Measurements from ENCODE around the gene RBM7.

RBM7 gene

GRCh38 chr11:114396916-114397315, 3.5 kb upstream of the RBM7 start:
- no peak for DNase-seq (ENCODE audit: low read depth in 2 of 2)

- DNase-seq (ENCODE audit: low read depth in 2 of 2) = no peak
These were observed 3.0 kb upstream of the RBM7 start for GRCh38 chr11:114397349-114397982.

GRCh38 chr11:114398303-114398920, 2.1 kb upstream of the RBM7 start:
- no peak for DNase-seq (ENCODE audit: low read depth in 2 of 2)

GRCh38 chr11:114399490-114400215, 813 bp upstream of the RBM7 start:
- no peak for DNase-seq (ENCODE audit: low read depth in 2 of 2)

- DNase-seq (ENCODE audit: low read depth in 2 of 2) = no peak
These were observed 403 bp downstream of the RBM7 start for GRCh38 chr11:114400915-114401223.

- DNase-seq (ENCODE audit: low read depth in 2 of 2) = no peak
These were observed 845 bp downstream of the RBM7 start for GRCh38 chr11:114401311-114401710.

- DNase-seq (ENCODE audit: low read depth in 2 of 2) = no peak
These were observed 12.5 kb downstream of the RBM7 start for GRCh38 chr11:114412946-114413345.

- DNase-seq (ENCODE audit: low read depth in 2 of 2) = no peak
These were observed 13.5 kb downstream of the RBM7 start for GRCh38 chr11:114413958-114414357.

- DNase-seq (ENCODE audit: low read depth in 2 of 2) = peak in 1 of 2 experiments; percentile 31
These were observed 16.0 kb downstream of the RBM7 start for GRCh38 chr11:114416441-114416961.

- DNase-seq (ENCODE audit: low read depth in 2 of 2) = no peak
These were observed 25.8 kb downstream of the RBM7 start for GRCh38 chr11:114426280-114426679.

- DNase-seq (ENCODE audit: low read depth in 2 of 2) = no peak
These were observed 29.8 kb downstream of the RBM7 start for GRCh38 chr11:114430290-114430689.

GRCh38 chr11:114432893-114433292, 32.4 kb downstream of the RBM7 start:
- DNase-seq (ENCODE audit: low read depth in 2 of 2) = no peak

GRCh38 chr11:114433376-114433775, 32.9 kb downstream of the RBM7 start:
- no peak for DNase-seq (ENCODE audit: low read depth in 2 of 2)

GRCh38 chr11:114438303-114438702, 37.8 kb downstream of the RBM7 start:
- no peak for DNase-seq (ENCODE audit: low read depth in 2 of 2)

- DNase-seq (ENCODE audit: low read depth in 2 of 2) = peak; percentile 88 to 90
These were observed 39.0 kb downstream of the RBM7 start, which contains the start of gene REXO2 for GRCh38 chr11:114439229-114440120. REXO2 (plus strand) TSS chr11:114439467; CDS start chr11:114439529, 62 bp downstream.

GRCh38 chr11:114440121-114440860, 39.8 kb downstream of the RBM7 start:
- no peak for DNase-seq (ENCODE audit: low read depth in 2 of 2)

- DNase-seq (ENCODE audit: low read depth in 2 of 2) = no peak
These were observed 40.7 kb downstream of the RBM7 start for GRCh38 chr11:114440971-114441763.

- no peak for DNase-seq (ENCODE audit: low read depth in 2 of 2)
These were observed 41.5 kb downstream of the RBM7 start for GRCh38 chr11:114441921-114442320.

- no peak for DNase-seq (ENCODE audit: low read depth in 2 of 2)
These were observed 42.1 kb downstream of the RBM7 start for GRCh38 chr11:114442536-114442935.

- no peak for DNase-seq (ENCODE audit: low read depth in 2 of 2)
These were observed 47.0 kb downstream of the RBM7 start for GRCh38 chr11:114447444-114447843.

All from fibroblast of skin of left quadriceps (primary cell).